ENCODE data around the gene ZCCHC2.

DNA sequence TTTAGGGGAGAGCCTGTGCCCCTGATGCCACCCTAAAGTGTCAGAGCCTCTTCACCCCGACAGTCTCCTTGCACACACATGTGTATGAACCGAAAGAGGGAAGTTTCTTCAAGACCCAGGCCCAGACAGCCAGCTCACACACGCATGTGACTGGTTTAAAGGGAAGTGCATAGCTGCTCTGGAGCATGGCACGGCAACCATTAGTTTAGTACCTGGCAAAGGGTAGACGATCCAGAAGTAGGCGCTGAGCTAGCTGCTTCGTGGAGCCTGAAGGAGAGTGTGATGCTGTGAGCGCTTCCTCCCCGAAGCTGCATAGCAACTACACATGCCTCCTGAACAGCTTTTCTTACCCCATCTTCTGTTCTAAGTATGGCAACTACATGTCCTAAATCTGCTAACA, 91.7 kb downstream of the ZCCHC2 start:
- TF ChIP-seq, protein P1, sequence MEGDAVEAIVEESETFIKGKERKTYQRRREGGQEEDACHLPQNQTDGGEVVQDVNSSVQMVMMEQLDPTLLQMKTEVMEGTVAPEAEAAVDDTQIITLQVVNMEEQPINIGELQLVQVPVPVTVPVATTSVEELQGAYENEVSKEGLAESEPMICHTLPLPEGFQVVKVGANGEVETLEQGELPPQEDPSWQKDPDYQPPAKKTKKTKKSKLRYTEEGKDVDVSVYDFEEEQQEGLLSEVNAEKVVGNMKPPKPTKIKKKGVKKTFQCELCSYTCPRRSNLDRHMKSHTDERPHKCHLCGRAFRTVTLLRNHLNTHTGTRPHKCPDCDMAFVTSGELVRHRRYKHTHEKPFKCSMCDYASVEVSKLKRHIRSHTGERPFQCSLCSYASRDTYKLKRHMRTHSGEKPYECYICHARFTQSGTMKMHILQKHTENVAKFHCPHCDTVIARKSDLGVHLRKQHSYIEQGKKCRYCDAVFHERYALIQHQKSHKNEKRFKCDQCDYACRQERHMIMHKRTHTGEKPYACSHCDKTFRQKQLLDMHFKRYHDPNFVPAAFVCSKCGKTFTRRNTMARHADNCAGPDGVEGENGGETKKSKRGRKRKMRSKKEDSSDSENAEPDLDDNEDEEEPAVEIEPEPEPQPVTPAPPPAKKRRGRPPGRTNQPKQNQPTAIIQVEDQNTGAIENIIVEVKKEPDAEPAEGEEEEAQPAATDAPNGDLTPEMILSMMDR (conservative IDR thresholded peaks at IDR 0.05; ENCODE audit: low read depth, low read length): no peak
- no peak for TF ChIP-seq POLR2A (IDR thresholded peaks at IDR 0.05; ENCODE audit: low read depth, low read length)
- TF ChIP-seq, protein P2, sequence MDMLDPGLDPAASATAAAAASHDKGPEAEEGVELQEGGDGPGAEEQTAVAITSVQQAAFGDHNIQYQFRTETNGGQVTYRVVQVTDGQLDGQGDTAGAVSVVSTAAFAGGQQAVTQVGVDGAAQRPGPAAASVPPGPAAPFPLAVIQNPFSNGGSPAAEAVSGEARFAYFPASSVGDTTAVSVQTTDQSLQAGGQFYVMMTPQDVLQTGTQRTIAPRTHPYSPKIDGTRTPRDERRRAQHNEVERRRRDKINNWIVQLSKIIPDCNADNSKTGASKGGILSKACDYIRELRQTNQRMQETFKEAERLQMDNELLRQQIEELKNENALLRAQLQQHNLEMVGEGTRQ (IDR thresholded peaks at IDR 0.05; ENCODE audit: low read depth, low read length): no peak
- no peak for TF ChIP-seq MXI1 (IDR thresholded peaks at IDR 0.05; ENCODE audit: borderline replicate concordance, low read depth, low read length)
- TF ChIP-seq SMC3 (IDR thresholded peaks at IDR 0.05; ENCODE audit: low read depth, low read length): no peak
- no peak for TF ChIP-seq RAD21 (IDR thresholded peaks at IDR 0.05; ENCODE audit: low read length)
- TF ChIP-seq FOS (IDR thresholded peaks at IDR 0.05; ENCODE audit: low read depth, low read length): no peak
- no peak for TF ChIP-seq MAZ (IDR thresholded peaks at IDR 0.05; ENCODE audit: borderline replicate concordance, low read depth, low read length)
- no peak for TF ChIP-seq MAFK (IDR thresholded peaks at IDR 0.05; ENCODE audit: low read depth, low read length)
- no peak for TF ChIP-seq CEBPB (IDR thresholded peaks at IDR 0.05; ENCODE audit: low read depth, low read length)
- no peak for TF ChIP-seq RFX5 (IDR thresholded peaks at IDR 0.05; ENCODE audit: low read depth, low read length)

Data from IMR-90 (cell line).